ENCODE results near the gene HMHB1. TPM values are rescaled to one million over a fixed set of nuclear protein-coding genes. Genes with fewer than 3 reads are reported as not detected.

The HMHB1 gene
- total RNA-seq, 2 experiments from 2014 or later = 1.2 TPM; not detected in 1

DNA sequence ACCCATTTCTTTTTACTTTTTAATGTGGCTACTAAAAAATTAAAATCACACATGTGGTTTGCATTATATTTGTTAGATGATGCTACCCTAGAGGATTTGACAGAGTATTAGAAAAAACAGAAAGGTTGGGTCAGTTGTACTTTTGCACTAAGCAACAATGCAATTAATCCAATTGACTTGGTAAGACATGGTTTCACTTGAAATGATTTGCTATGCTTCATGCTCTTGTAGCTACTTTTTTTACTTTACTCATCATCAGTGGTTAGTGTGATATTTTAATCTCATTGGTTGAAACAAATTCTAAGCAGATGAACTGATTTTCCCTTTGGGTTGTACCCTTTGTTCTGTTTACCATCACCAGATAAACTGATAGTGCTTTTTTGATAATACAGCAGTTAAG, 39.4 kb downstream of the HMHB1 start:
- H3K9me3 Mint-ChIP-seq = peaks cover 3% of the 10 kb centered on the region
- no peak overlapping the region for H3K27ac Mint-ChIP-seq
- ChIA-PET CTCF (no interaction called here), POLR2A (no interaction called here)
- H3K4me1 Mint-ChIP-seq = peaks cover 5% of the 10 kb centered on the region
- no peak for DNase-seq
- H3K4me3 Mint-ChIP-seq = no peak overlapping the region
- no peaks in the 10 kb centered on the region for H3K36me3 Mint-ChIP-seq (ENCODE audit: low read depth)
- no peaks in the 10 kb centered on the region for H3K27me3 Mint-ChIP-seq

DNA sequence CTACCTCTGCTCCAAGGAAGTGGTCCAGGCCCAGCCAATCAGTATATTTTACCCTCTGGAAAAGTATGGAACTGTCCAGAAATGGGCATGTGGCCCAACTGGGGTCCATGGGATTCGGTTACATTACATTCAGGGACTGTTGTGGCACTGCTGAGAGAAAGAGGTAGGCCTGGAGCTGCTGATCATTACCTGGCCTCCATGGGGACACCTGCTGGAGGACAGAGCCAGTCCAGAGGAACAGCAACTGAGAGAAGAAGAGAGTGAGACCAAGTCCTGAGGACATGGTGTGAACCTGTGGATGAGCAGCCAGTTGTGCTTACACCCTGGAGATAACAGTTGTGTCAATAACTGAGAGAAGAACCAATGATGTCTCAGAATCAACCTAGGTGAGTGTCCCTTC, 48.2 kb downstream of the HMHB1 start:
- Mint-ChIP-seq H3K36me3 (ENCODE audit: low read depth) (no peaks in the 10 kb centered on the region), H3K27ac (no peak overlapping the region), H3K9me3 (peaks cover 9% of the 10 kb centered on the region), H3K27me3 (no peaks in the 10 kb centered on the region), H3K4me3 (no peak overlapping the region), H3K4me1 (no peaks in the 10 kb centered on the region)
- ChIA-PET POLR2A (no interaction called here), CTCF (no interaction called here)
- no peak for DNase-seq

DNA sequence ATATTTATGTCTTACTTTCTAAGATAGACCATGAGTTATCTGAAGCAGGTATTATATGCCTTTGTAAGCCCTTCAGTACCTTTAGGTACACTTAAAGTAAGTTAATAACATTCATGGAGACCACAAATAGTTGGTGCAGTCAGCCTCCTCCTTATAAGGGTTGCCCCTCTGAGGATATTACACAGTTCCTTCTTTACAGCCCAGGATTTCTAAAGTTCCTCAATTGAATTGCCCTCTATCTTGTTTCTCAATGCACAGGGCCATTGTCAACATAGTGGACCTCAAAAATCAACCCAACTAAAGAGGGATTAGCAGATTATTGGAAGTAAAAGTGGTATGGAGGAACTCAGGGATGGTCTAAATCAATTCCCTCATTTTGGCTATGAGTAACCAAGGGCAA, 50.3 kb downstream of the HMHB1 start:
- no peak for DNase-seq
- Mint-ChIP-seq H3K27ac (no peak overlapping the region), H3K4me3 (no peak overlapping the region), H3K27me3 (no peaks in the 10 kb centered on the region), H3K4me1 (no peaks in the 10 kb centered on the region), H3K9me3 (peaks cover 7% of the 10 kb centered on the region), H3K36me3 (ENCODE audit: low read depth) (no peaks in the 10 kb centered on the region)
- ChIA-PET POLR2A (no interaction called here), CTCF (interaction anchor here (1.1 kb wide), 1 partner anchor 10 kb away, joined by 3 read pairs; no protein-coding TSS in a partner anchor)

DNA sequence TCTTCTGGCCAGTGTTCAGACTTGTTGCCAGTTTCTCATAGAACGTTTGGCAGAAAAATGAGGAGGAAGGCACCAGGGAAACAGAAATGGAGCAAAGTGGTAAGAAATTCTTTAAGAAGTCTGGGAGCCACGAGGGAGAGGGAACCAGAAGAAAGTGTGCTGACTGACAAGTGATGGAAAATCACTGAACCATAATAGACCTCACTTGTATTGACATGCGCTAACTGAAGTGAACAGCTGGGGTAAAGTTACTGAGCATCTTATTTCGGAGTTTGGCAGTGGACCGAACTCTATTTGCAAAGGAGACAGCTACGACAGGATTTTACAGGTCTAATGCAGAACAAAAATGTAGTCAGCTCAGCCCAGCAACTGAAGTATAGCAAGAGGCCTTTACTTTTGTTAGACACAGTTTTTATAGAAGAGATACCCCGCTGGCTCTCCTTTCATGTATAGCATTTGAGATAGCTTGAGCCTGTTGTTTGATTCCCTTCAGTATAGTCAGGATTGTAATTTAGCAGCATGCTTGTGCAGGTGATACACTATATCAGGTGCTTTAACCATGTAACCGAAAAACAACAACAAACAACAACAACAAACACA, 53.6 kb downstream of the HMHB1 start:
- no peak for DNase-seq
- Mint-ChIP-seq H3K36me3 (ENCODE audit: low read depth) (no peaks in the 10 kb centered on the region), H3K4me1 (no peaks in the 10 kb centered on the region), H3K4me3 (no peak overlapping the region), H3K9me3 (no peaks in the 10 kb centered on the region), H3K27me3 (no peaks in the 10 kb centered on the region), H3K27ac (no peak overlapping the region)
- ChIA-PET POLR2A (no interaction called here), CTCF (no interaction called here)
